Measurements from ENCODE around the gene SGIP1. TPM values are rescaled to one million over a fixed set of nuclear protein-coding genes. Genes with fewer than 3 reads are reported as not detected.

SGIP1 gene
- total RNA-seq, 1 experiment from 2014 or later = not detected

- intact Hi-C loops (cut with micrococcal nuclease; ENCODE audit: unreplicated experiment) = no loop called here
- DNase-seq = no peak
- H3K4me1 ChIP-seq = no peaks in the 10 kb centered on the region
- H3K4me3 ChIP-seq (ENCODE audit: low read depth, low read length) = no peak overlapping the region
- no peaks in the 10 kb centered on the region for H3K9me3 Mint-ChIP-seq (ENCODE audit: unreplicated experiment)
- POLR2A ChIA-PET = no interaction called here
- CTCF ChIA-PET = no interaction called here
- TF ChIP-seq CTCF (IDR thresholded peaks at IDR 0.05; ENCODE audit: insufficient read depth in 1 of 2, low read depth in 1 of 2, low read length in 1 of 2, severe bottlenecking in 1 of 2, unreplicated experiment in 1 of 2) = no peak
- H3K4me3 Mint-ChIP-seq (ENCODE audit: unreplicated experiment) = no peak overlapping the region
- no TSS peak for BruUV-seq (replicated peaks)
- no peaks in the 10 kb centered on the region for H3K36me3 Mint-ChIP-seq (ENCODE audit: insufficient read depth, unreplicated experiment)
- H3K27me3 ChIP-seq (replicated peaks; ENCODE audit: control insufficient read depth, insufficient read depth, low read length) = no peaks in the 10 kb centered on the region
- H3K9me3 ChIP-seq = no peaks in the 10 kb centered on the region
- no peaks in the 10 kb centered on the region for H3K36me3 ChIP-seq (ENCODE audit: control insufficient read depth, insufficient read depth, low read length)
- no peak overlapping the region for H3K27ac Mint-ChIP-seq (ENCODE audit: unreplicated experiment)
- no peaks in the 10 kb centered on the region for H3K27me3 Mint-ChIP-seq (ENCODE audit: insufficient read depth, unreplicated experiment)
- no peaks in the 10 kb centered on the region for H3K4me1 Mint-ChIP-seq (ENCODE audit: low read depth, unreplicated experiment)
These were observed 147.7 kb downstream of the SGIP1 start for GRCh38 chr1:66681686-66682085.

GRCh38 chr1:66682106-66682505, 148.2 kb downstream of the SGIP1 start:
- Histone ChIP-seq H3K9me3 (no peaks in the 10 kb centered on the region), H3K4me3 (ENCODE audit: low read depth, low read length) (no peak overlapping the region), H3K27me3 (replicated peaks; ENCODE audit: control insufficient read depth, insufficient read depth, low read length) (no peaks in the 10 kb centered on the region), H3K4me1 (no peaks in the 10 kb centered on the region), H3K36me3 (ENCODE audit: control insufficient read depth, insufficient read depth, low read length) (no peaks in the 10 kb centered on the region)
- H3K27ac Mint-ChIP-seq (ENCODE audit: unreplicated experiment) = no peak overlapping the region
- no peaks in the 10 kb centered on the region for H3K9me3 Mint-ChIP-seq (ENCODE audit: unreplicated experiment)
- no peak for TF ChIP-seq CTCF (IDR thresholded peaks at IDR 0.05; ENCODE audit: insufficient read depth in 1 of 2, low read depth in 1 of 2, low read length in 1 of 2, severe bottlenecking in 1 of 2, unreplicated experiment in 1 of 2)
- intact Hi-C loops (cut with micrococcal nuclease; ENCODE audit: unreplicated experiment) = no loop called here
- no TSS peak for BruUV-seq (replicated peaks)
- CTCF ChIA-PET = no interaction called here
- no peak for DNase-seq
- H3K27me3 Mint-ChIP-seq (ENCODE audit: insufficient read depth, unreplicated experiment) = no peaks in the 10 kb centered on the region
- H3K4me1 Mint-ChIP-seq (ENCODE audit: low read depth, unreplicated experiment) = no peaks in the 10 kb centered on the region
- no peak overlapping the region for H3K4me3 Mint-ChIP-seq (ENCODE audit: unreplicated experiment)
- POLR2A ChIA-PET = no interaction called here
- no peaks in the 10 kb centered on the region for H3K36me3 Mint-ChIP-seq (ENCODE audit: insufficient read depth, unreplicated experiment)

GRCh38 chr1:66684353-66684752, 150.4 kb downstream of the SGIP1 start:
- intact Hi-C loops (cut with micrococcal nuclease; ENCODE audit: unreplicated experiment) = no loop called here
- H3K4me3 Mint-ChIP-seq (ENCODE audit: unreplicated experiment) = no peak overlapping the region
- BruUV-seq (replicated peaks) = no TSS peak

More at GRCh38 chr1:66684353-66684752, 150.4 kb downstream of the SGIP1 start:
- H3K4me1 Mint-ChIP-seq (ENCODE audit: low read depth, unreplicated experiment) = no peaks in the 10 kb centered on the region
- Histone ChIP-seq H3K36me3 (ENCODE audit: control insufficient read depth, insufficient read depth, low read length) (no peaks in the 10 kb centered on the region), H3K4me3 (ENCODE audit: low read depth, low read length) (no peak overlapping the region), H3K4me1 (no peaks in the 10 kb centered on the region), H3K9me3 (no peaks in the 10 kb centered on the region), H3K27me3 (replicated peaks; ENCODE audit: control insufficient read depth, insufficient read depth, low read length) (no peaks in the 10 kb centered on the region)
- no peaks in the 10 kb centered on the region for H3K36me3 Mint-ChIP-seq (ENCODE audit: insufficient read depth, unreplicated experiment)
- H3K27ac Mint-ChIP-seq (ENCODE audit: unreplicated experiment) = no peak overlapping the region
- CTCF ChIA-PET = no interaction called here
- POLR2A ChIA-PET = no interaction called here
- H3K27me3 Mint-ChIP-seq (ENCODE audit: insufficient read depth, unreplicated experiment) = peaks cover 4% of the 10 kb centered on the region
- no peaks in the 10 kb centered on the region for H3K9me3 Mint-ChIP-seq (ENCODE audit: unreplicated experiment)
- DNase-seq = no peak
- TF ChIP-seq CTCF (IDR thresholded peaks at IDR 0.05; ENCODE audit: insufficient read depth in 1 of 2, low read depth in 1 of 2, low read length in 1 of 2, severe bottlenecking in 1 of 2, unreplicated experiment in 1 of 2) = no peak

Data from Caco-2 (cell line).